Measurements from ENCODE around the gene NDUFA11.

Gene NDUFA11

GRCh38 chr19:5908773-5909442, 5.3 kb upstream of the NDUFA11 start:
- no peak for DNase-seq (ENCODE audit: low read depth)

GRCh38 chr19:5907241-5907640, 3.7 kb upstream of the NDUFA11 start:
- no peak for DNase-seq (ENCODE audit: low read depth)

GRCh38 chr19:5905114-5905778, 1.7 kb upstream of the NDUFA11 start:
- DNase-seq (ENCODE audit: low read depth): no peak

- peak; percentile 100 for DNase-seq (ENCODE audit: low read depth)
Observed at GRCh38 chr19:5904352-5905113, 943 bp upstream of the NDUFA11 start, which contains the start of gene VMAC. TSS of gene VMAC (plus strand) at chr19:5904872. CDS start at chr19:5904891, 19 bp downstream.

GRCh38 chr19:5903056-5903623, 450 bp downstream of the NDUFA11 start:
- DNase-seq (ENCODE audit: low read depth): no peak

GRCh38 chr19:5900976-5901375, 2.6 kb downstream of the NDUFA11 start:
- no peak for DNase-seq (ENCODE audit: low read depth)

- DNase-seq (ENCODE audit: low read depth): no peak
Observed at GRCh38 chr19:5899728-5900526, 3.7 kb downstream of the NDUFA11 start.

GRCh38 chr19:5897189-5897969, 6.2 kb downstream of the NDUFA11 start:
- no peak for DNase-seq (ENCODE audit: low read depth)

- DNase-seq (ENCODE audit: low read depth): no peak
Observed at GRCh38 chr19:5896365-5897076, 7.1 kb downstream of the NDUFA11 start.

GRCh38 chr19:5895890-5896289, 7.7 kb downstream of the NDUFA11 start:
- no peak for DNase-seq (ENCODE audit: low read depth)

GRCh38 chr19:5895409-5895808, 8.2 kb downstream of the NDUFA11 start:
- DNase-seq (ENCODE audit: low read depth): no peak

- DNase-seq (ENCODE audit: low read depth): no peak
Observed at GRCh38 chr19:5894704-5895349, 8.8 kb downstream of the NDUFA11 start.

- DNase-seq (ENCODE audit: low read depth): no peak
Observed at GRCh38 chr19:5893907-5894703, 9.5 kb downstream of the NDUFA11 start.

- DNase-seq (ENCODE audit: low read depth): no peak
Observed at GRCh38 chr19:5893296-5893903, 10.2 kb downstream of the NDUFA11 start.

- no peak for DNase-seq (ENCODE audit: low read depth)
Observed at GRCh38 chr19:5892772-5893275, 10.8 kb downstream of the NDUFA11 start.

- DNase-seq (ENCODE audit: low read depth): no peak
Observed at GRCh38 chr19:5891938-5892771, 11.4 kb downstream of the NDUFA11 start.

- no peak for DNase-seq (ENCODE audit: low read depth)
Observed at GRCh38 chr19:5891572-5891937, 12.0 kb downstream of the NDUFA11 start.
